K562 (cell line): Measurements from ENCODE around the gene CCDC106. TPM values are rescaled to one million over a fixed set of nuclear protein-coding genes. Genes with fewer than 3 reads are reported as not detected.

Source experiments
- ATAC-seq: fragments of 200-7000 bp; cut with Tn5 transposase; 3 replicates; pipeline ENCODE4 v1.9.1; 2020; ENCODE audit warnings: moderate library complexity
- BruUV-seq: library from RNA; stranded (reverse); fragments of 400-500 nt; replicated peaks from 2 replicates; lab custom pipeline; 2021; lab: Mats Ljungman, UMichigan
- CTCF ChIA-PET: fragments of 300-600 bp; formaldehyde crosslinking; extraction: SDS; loops from one replicate; lab custom pipeline; 2021; ENCODE audit warnings: low intra/inter-chr PET ratio; lab: Yijun Ruan, JAX
- POLR2A ChIA-PET: fragments of 300-600, 350-650 bp; sonication (Branson Sonifier 250); formaldehyde crosslinking; extraction: SDS; loops from one replicate; lab custom pipeline; 2021; ENCODE audit warnings: antibody characterized with exemption, inconsistent platforms; lab: Yijun Ruan, JAX
- DNase-seq, 4 experiments: peaks; one replicate each; pipeline versions ENCODE4 v3.0.0 to v3.0.0-alpha.2; 2011 to 2018; ENCODE audit warnings: low spot score in 3 of 4, mixed read lengths in 3 of 4; ENCODE audit errors: extremely low read depth in 1 of 4
- FAIRE-seq: peaks from 2 replicates; lab custom pipeline; 2011; peaks lifted over from hg19 to GRCh38; lab: Jason Lieb, UNC
- H2AFZ ChIP-seq: 2 replicates; pipeline ENCODE4 v1.6.0; 2011; ENCODE audit warnings: low read depth, low read length, control low read depth, inconsistent platforms
- H3K27ac ChIP-seq: fragments of 200-600 bp; 3 replicates; pipeline ENCODE4 v1.8.0; 2011; ENCODE audit warnings: low read depth, mild to moderate bottlenecking, control low read depth, inconsistent platforms, low read length, moderate library complexity, mixed read lengths; ENCODE audit errors: extremely low read depth
- H3K27me3 ChIP-seq, 2 experiments: fragments of 300-600 bp in 1 of 2; 2 replicates in 1 of 2; 3 replicates in 1 of 2; pipeline versions ENCODE4 v1.6.0 to v1.8.0; 2011; ENCODE audit warnings: inconsistent platforms in 2 of 2, low read length in 2 of 2, mild to moderate bottlenecking in 1 of 2, mixed read lengths in 1 of 2, moderate library complexity in 1 of 2; ENCODE audit not compliant: control insufficient read depth in 2 of 2, insufficient read depth in 2 of 2
- H3K36me3 ChIP-seq: fragments of 300-600 bp; 3 replicates; pipeline ENCODE4 v1.8.0; 2011; ENCODE audit warnings: mild to moderate bottlenecking, low read length, inconsistent platforms; ENCODE audit not compliant: control insufficient read depth, insufficient read depth
- H3K4me1 ChIP-seq, 2 experiments: fragments of 200-600 bp in 1 of 2; replicated peaks in 1 of 2; 2 replicates in 1 of 2; 3 replicates in 1 of 2; pipeline versions ENCODE4 v1.5.1 to v1.8.0; 2011; ENCODE audit warnings: inconsistent platforms in 2 of 2, low read length in 2 of 2, mild to moderate bottlenecking in 1 of 2, mixed read lengths in 1 of 2, moderate library complexity in 1 of 2; ENCODE audit not compliant: control insufficient read depth in 2 of 2, insufficient read depth in 2 of 2
- H3K4me2 ChIP-seq: 2 replicates; pipeline ENCODE4 v1.6.1; 2011; ENCODE audit warnings: low read length, control low read depth, inconsistent platforms, mixed read lengths; ENCODE audit not compliant: insufficient read depth
- H3K4me3 ChIP-seq: fragments of 200-600 bp; sonication (generic), shearing (Covaris generic); 2 replicates; pipeline ENCODE4 v1.5.1; 2016; ENCODE audit warnings: control low read depth, inconsistent platforms
- H3K79me2 ChIP-seq: fragments of 200-600 bp; 3 replicates; pipeline ENCODE4 v1.8.0; 2011; ENCODE audit warnings: low read length, inconsistent platforms; ENCODE audit not compliant: control insufficient read depth, insufficient read depth
- H3K9ac ChIP-seq, 2 experiments: 2 replicates each; pipeline versions ENCODE4 v1.6.0 to v1.6.1; 2011; ENCODE audit warnings: low read depth in 2 of 2, low read length in 2 of 2, control low read depth in 1 of 2, inconsistent platforms in 1 of 2, mild to moderate bottlenecking in 1 of 2, mixed read lengths in 1 of 2; ENCODE audit not compliant: insufficient read depth in 1 of 2
- H3K9me1 ChIP-seq: one replicate; pipeline ENCODE4 v1.6.0; 2011; ENCODE audit warnings: inconsistent platforms, mild to moderate bottlenecking, low read length, moderate library complexity; ENCODE audit not compliant: control insufficient read depth, insufficient read depth
- H3K9me3 ChIP-seq: replicated peaks from 2 replicates; pipeline ENCODE4 v1.5.1; 2011; ENCODE audit warnings: low read depth, low read length, inconsistent platforms; ENCODE audit not compliant: control insufficient read depth, insufficient read depth
- H4K20me1 ChIP-seq: replicated peaks from 2 replicates; pipeline ENCODE4 v1.6.1; 2011; ENCODE audit warnings: low read length, inconsistent platforms, mixed read lengths; ENCODE audit not compliant: control insufficient read depth, insufficient read depth
- NCOA2 ChIP-seq, 2 experiments: fragments of 450-650 bp; IDR thresholded peaks; 2 replicates each; pipeline ENCODE4 v1.6.1; 2018; ENCODE audit warnings: mild to moderate bottlenecking in 2 of 2, moderate library complexity in 1 of 2; ENCODE audit not compliant: partially characterized antibody in 2 of 2
- POLR2G ChIP-seq: fragments of 200-400 bp; formaldehyde crosslinking; IDR thresholded peaks from 2 replicates; pipeline ENCODE4 v1.6.1; 2017; ENCODE audit warnings: low read depth, mild to moderate bottlenecking, antibody characterized with exemption, low read length, moderate library complexity
- RFX7 ChIP-seq: fragments of 250-450 bp; sonication (Bioruptor Pico); IDR thresholded peaks from 2 replicates; pipeline ENCODE4 v1.5.1; 2021; ENCODE audit warnings: mild to moderate bottlenecking
- TRIM25 ChIP-seq: fragments of 450-650 bp; IDR thresholded peaks from 2 replicates; pipeline ENCODE4 v1.7.0; 2016; ENCODE audit warnings: borderline replicate concordance
- ZNF347 ChIP-seq: fragments of 450-650 bp; formaldehyde crosslinking; IDR thresholded peaks from 2 replicates; pipeline ENCODE4 v1.4.0; 2020; ENCODE audit warnings: low read depth, mild to moderate bottlenecking, moderate library complexity
- WGBS: fragments of 100-300 bp; shearing (Covaris generic); methylation state at CpG from one replicate; pipeline ENCODE4 v1.1.6; 2016; ENCODE audit warnings: low coverage, mixed read lengths; ENCODE audit not compliant: insufficient coverage; ENCODE audit errors: missing lambda C conversion rate; 5-methylcytosine and 5-hydroxymethylcytosine counted together
- in situ Hi-C: fragments of 300-500 bp; cut with MboI; formaldehyde crosslinking; loops from 4 replicates; pipeline ENCODE4 v1.15.0; 2018; ENCODE audit warnings: inconsistent platforms, mixed read lengths
- intact Hi-C: fragments of 100-400 bp; cut with micrococcal nuclease; formaldehyde crosslinking; loops from 2 replicates; pipeline ENCODE4 v1.14.2; 2022
- polyA plus RNA-seq, 8 experiments: library from polyadenylated mRNA; depleted of rRNA in 4 of 8; stranded (reverse) in 5 of 8; unstranded in 3 of 8; fragments of >200 nt; fragmentation: Nextera tagmentation in 2 of 8; fragmentation: Illumina TruSeq in 1 of 8; extraction: Ambion mirVana in 2 of 8; extraction: Trizol in 1 of 8; gene quantifications; 2 replicates each; pipeline versions ENCODE4 v1.2.1 to v1.2.3, GENCODE V29; 2011 to 2014; ENCODE audit warnings: inconsistent platforms in 1 of 8, missing spikeins in 1 of 8
- total RNA-seq, 7 experiments: library from RNA; depleted of rRNA in 6 of 7; stranded (reverse); fragments of >200 nt in 6 of 7; fragmentation: Illumina TruSeq in 2 of 7; extraction: Trizol in 2 of 7; gene quantifications; 2 replicates each; pipeline versions ENCODE4 v1.2.1 to v1.2.3, GENCODE V29; 2011 to 2021; ENCODE audit warnings: low replicate concordance in 1 of 7

The CCDC106 gene
- total and polyA plus RNA-seq, 9 of the 15 experiments (the other 6 are each of a cell fraction or from before 2014, with no cell fraction given) = 0.10 to 27.5 (median 15.0) TPM; not detected in 1

GRCh38 chr19:55650602-55651230 lies 2.7 kb downstream of the CCDC106 start:
- CTCF ChIA-PET = no interaction called here
- peaks cover 14 to 74% of the 10 kb centered on the region in 2 experiments; a peak in 4 of 5 replicates for H3K4me1 ChIP-seq
- no TSS peak for BruUV-seq
- no peak for ATAC-seq
- H3K4me3 ChIP-seq = no peak overlapping the region
- no peaks in the 10 kb centered on the region for H3K9me3 ChIP-seq
- H3K9me1 ChIP-seq = no peaks in the 10 kb centered on the region
- peaks cover under 1% of the 10 kb centered on the region; the same call in 1 of the 2 replicates for H4K20me1 ChIP-seq
- no peak overlapping the region for H2AFZ ChIP-seq
- POLR2A ChIA-PET = no interaction called here
- no peak overlapping the region for H3K4me2 ChIP-seq
- intact Hi-C loops (no loop called here), in situ Hi-C loops (no loop called here)
- 92% methylated on average over 14 of the region's 17 CpGs for WGBS
- DNase-seq = no peak
- no peak overlapping the region; a peak in 1 of 4 replicates for H3K9ac ChIP-seq
- TF ChIP-seq NCOA2 (IDR thresholded peaks at IDR 0.05; ENCODE audit: partially characterized antibody in 2 of 2) = no peak
- TF ChIP-seq TRIM25 = no peak
- TF ChIP-seq ZNF347 (CRISPR knock-in tag) = no peak
- TF ChIP-seq POLR2G = peak; percentile 20; the same call in 1 of the 2 replicates
- no peak for TF ChIP-seq RFX7 (CRISPR knock-in tag)
- H3K36me3 ChIP-seq = peaks cover 36% of the 10 kb centered on the region
- no peak for FAIRE-seq
- peaks cover 40% of the 10 kb centered on the region for H3K79me2 ChIP-seq
- H3K27me3 ChIP-seq = no peaks in the 10 kb centered on the region
- no peak overlapping the region for H3K27ac ChIP-seq
